ENCODE results near the gene NUDT7.

The NUDT7 gene
- long read RNA-seq, donor 1, partial matches to known transcripts, result 0 of 7 reads
- long read RNA-seq, donor 1, other reads (novel, unspliced or antisense), result 0 of 7 reads
- long read RNA-seq, donor 2, transcript NUDT7-205 (5 exons, 899 nt), result major isoform, 5 of 10 reads
- long read RNA-seq, donor 2, partial matches to known transcripts, result 0 of 10 reads
- long read RNA-seq, donor 2, other reads (novel, unspliced or antisense), result 0 of 10 reads
- long read RNA-seq, donor 3, partial matches to known transcripts, result 0 of 3 reads
- long read RNA-seq, donor 3, other reads (novel, unspliced or antisense), result 0 of 3 reads
- long read RNA-seq, donor 4, partial matches to known transcripts, result 0 of 8 reads
- long read RNA-seq, donor 4, other reads (novel, unspliced or antisense), result 0 of 8 reads
- long read RNA-seq, donor 5, partial matches to known transcripts, result 0 of 5 reads
- long read RNA-seq, donor 5, other reads (novel, unspliced or antisense), result 0 of 5 reads
- long read RNA-seq, donor 6, transcript NUDT7-202 (3 exons, 930 nt), result major isoform, 6 of 10 reads
- long read RNA-seq, donor 6, partial matches to known transcripts, result 0 of 10 reads
- long read RNA-seq, donor 6, other reads (novel, unspliced or antisense), result 0 of 10 reads
- long read RNA-seq, donor 7, result 0 reads
- long read RNA-seq, donor 8, transcript NUDT7-202 (3 exons, 930 nt), result major isoform, 6 of 9 reads
- long read RNA-seq, donor 8, partial matches to known transcripts, result 0 of 9 reads
- long read RNA-seq, donor 8, other reads (novel, unspliced or antisense), result 0 of 9 reads

DNA sequence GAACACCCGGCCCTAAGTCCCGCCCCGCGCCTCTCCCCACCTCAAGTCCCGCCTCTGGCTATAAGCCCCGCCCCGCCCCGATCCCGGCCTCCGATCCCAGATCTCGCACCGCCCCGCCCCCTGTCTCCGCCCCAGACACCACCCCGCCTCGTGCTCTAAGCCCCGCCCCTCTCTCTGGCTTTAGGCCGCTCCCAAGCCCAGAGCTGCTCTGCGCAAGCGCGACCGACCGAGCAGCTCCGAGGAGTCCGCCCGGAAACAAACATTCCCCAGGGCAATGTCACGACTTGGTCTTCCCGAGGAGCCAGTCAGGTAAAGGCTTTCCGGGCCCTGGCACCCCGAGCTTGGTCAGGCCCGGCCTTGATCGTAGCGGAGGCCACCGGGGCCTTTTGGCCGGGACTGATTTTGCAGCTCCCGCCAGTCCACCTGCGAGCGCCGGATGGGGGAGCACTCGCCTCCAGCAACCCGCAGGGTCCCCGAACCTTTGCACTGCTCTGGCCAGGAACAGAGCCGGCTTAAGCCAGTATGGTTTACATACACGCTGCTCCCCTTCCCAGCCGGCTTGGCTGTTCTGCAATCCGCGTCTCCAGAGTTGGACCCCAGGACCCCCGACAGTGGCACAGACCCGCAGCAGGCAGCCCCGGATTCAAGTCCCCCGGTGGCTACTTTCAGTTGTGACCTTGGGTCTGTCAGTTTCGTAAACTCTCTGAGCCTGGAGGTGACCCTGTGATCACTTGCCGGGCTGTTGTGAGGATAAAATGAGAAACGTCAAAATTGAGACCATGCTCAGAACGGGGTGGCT is at the start of gene NUDT7:
TSS of gene NUDT7 (plus strand) at position 206 of the 799 bp plus-strand sequence. CDS start at position 275, 69 bp downstream.
- DNase-seq, result peak; percentile 95

DNA sequence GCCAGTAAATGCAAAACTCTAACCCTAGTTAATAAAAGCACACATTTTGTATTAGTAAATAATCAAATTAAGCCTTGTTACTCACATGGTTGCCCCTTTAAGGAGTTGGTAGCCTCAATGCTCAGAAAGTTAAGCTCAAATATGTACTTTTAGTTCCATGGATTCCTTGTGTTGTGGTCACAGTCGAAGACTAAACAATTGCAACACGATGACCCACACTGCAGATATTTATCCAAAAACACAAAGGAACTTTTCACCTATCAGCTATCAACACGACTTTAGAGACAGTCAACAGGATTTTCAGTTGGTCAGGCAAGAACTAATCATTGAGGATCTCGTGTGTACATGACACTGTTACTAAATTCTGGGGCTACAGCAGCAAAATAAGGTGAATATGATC is 47.4 kb upstream of the NUDT7 start:
- no peak for DNase-seq

- peak; percentile 44 for DNase-seq
Measured at GRCh38 chr16:77675464-77676324, 46.6 kb upstream of the NUDT7 start.

GRCh38 chr16:77677129-77677528 is 45.2 kb upstream of the NUDT7 start:
- no peak for DNase-seq

GRCh38 chr16:77679391-77679790 is 42.9 kb upstream of the NUDT7 start:
- no peak for DNase-seq

DNA sequence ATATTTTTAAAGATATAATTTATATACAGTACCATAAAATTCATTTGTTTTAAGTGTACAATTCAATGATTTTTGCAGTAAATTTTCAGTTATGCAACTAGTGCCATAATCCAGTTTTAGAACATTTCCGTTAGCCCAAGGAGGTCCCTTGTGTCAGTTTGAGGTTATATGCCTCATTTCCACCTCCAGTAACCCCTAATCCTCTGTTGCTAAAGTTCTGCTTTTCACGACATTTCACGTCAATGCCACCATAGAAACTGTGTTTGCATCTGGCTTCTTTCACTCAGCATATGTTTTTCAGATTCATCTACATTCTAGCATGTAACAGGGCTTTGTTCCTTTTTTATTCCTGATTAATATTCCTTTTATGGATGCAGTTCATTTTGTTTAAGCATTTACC is 42.4 kb upstream of the NUDT7 start:
- no peak for DNase-seq

DNA sequence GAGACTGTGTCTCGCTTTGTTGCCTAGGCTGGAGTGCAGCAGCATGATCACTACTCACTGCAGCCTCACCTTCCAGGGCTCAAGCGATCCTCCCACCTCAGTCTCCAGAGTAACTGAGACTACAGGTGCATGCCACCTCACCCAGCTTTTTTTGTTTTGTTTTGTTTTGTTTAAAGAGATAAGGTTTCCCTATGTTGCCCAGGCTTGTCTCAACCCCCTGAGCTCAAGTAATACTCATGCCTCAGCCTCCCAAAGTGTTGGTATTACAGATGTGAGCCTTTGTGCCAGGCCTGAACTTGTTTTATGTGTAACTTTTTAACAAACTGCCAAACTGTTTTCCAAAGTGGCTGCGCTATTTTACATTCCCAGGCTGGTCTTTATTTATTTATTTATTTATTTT is 41.8 kb upstream of the NUDT7 start:
- no peak for DNase-seq

GRCh38 chr16:77682586-77682985 is 39.7 kb upstream of the NUDT7 start:
- no peak for DNase-seq

DNA sequence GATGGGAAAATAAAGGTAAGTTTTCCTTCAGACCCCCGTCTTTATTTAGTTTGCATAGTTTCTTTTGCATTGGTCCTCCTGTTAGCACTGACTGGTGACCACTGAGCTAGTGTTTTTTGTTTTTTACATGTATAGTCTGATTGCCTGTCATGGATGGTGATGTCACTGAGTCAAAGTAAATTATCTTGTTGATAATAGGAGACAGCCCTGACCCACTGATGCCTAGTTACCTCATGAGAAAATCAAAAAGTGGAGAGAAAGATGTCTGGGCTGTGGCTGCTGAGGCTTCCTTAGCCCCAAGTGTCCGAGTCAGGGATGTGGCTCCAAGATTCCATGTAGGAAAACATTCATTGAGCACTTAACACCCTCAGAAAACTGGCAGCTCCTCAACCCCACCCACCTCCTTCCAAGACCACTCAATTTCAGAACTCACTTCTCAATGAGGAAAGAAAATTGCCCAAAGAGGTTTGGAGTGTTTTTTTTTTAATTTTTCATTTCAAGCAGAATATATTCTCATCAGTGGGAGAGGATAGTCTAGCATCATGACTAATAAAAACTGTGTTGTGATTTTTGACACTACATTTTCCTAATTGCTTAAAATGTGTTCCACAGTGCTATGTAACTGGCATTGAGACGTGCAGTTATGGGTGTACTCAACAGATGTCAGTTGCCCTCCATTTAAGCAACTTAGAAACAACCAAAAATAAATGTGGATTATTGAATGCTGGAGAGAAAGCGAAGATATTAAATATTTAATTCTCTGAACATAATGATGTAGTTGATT is 38.7 kb upstream of the NUDT7 start:
- no peak for DNase-seq

DNA sequence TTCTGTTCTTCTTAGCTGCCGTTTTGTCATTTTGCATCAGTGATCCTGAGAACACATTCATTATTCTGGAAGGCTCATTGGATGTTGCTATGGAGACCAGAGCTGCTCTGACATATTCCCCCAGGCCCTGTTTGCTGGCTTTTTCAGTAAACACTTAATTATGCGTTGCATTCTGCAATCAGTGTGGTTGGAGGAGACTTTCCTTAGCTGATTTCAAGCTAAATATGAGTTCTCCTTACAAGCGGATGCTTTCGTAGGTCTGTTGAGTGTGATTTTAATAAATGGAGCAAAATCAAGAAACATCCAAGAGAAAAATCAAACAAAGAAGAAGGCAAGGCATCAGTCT is 38.2 kb upstream of the NUDT7 start:
- DNase-seq, result no peak

GRCh38 chr16:77686385-77686784 is 35.9 kb upstream of the NUDT7 start:
- DNase-seq, result no peak

GRCh38 chr16:77689971-77690370 is 32.3 kb upstream of the NUDT7 start:
- no peak for DNase-seq

DNA sequence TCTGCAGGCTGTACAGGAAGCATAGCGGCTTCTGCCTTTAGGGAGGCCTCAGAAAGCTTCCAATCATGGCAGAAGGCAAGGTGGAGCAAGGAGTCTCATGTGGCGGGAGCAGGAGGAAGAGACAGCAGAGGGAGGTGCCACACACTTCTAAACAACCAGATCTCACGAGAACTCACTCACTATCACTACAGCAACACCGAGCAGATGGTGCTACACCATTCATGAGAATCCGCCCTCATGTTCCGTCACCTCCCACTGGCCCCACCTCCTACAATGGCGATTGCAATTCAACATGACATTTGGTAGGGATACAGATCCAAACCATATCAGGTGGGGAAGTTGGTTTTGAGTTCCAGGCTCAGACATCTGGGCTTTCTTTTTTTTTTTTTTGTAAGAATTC is 31.9 kb upstream of the NUDT7 start:
- DNase-seq, result no peak

- DNase-seq, result no peak
Measured at GRCh38 chr16:77692612-77693011, 29.7 kb upstream of the NUDT7 start.

GRCh38 chr16:77696149-77696548 is 26.2 kb upstream of the NUDT7 start:
- DNase-seq, result no peak

- DNase-seq, result no peak
Measured at GRCh38 chr16:77700846-77701245, 21.5 kb upstream of the NUDT7 start.

DNA sequence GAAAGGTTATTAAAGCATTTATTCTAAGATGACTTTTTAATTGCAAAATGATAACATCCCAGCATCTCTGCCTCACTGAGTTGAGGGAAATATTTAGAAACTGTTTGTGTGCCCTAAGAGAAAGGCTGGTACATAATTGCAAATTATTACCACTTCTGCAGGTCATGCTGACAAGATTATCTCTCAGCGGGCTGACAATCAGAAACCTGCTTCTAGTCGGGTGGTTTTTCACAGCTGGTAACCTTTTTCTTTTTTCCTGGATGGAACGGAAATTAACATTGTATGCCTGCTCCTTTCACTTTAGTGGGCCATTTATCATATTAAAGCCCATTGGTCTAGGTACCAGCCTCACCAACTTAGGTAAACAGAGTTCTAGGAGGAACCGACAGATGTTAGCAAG is 17.0 kb upstream of the NUDT7 start:
- DNase-seq, result no peak

GRCh38 chr16:77711179-77711578 is 11.1 kb upstream of the NUDT7 start:
- DNase-seq, result no peak

DNA sequence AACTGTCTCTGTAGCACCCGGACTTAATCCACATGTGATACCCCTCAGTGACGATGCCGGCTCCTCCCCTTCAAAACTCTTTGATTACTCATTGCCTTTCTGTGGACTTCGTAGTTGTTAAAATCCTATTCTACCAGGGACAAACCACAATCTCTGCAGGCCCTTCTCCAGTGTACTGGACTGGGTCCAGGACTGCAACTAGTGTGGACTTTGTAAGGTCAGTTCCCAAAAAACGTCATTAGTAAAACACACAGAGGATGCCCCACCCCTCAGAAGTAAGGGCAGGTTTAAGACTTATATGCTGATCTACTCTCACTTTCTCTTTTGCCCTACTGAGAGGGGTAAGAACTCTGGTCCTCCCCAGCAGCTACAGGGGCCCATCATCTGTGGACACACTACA is 10.5 kb upstream of the NUDT7 start:
- DNase-seq, result no peak

DNA sequence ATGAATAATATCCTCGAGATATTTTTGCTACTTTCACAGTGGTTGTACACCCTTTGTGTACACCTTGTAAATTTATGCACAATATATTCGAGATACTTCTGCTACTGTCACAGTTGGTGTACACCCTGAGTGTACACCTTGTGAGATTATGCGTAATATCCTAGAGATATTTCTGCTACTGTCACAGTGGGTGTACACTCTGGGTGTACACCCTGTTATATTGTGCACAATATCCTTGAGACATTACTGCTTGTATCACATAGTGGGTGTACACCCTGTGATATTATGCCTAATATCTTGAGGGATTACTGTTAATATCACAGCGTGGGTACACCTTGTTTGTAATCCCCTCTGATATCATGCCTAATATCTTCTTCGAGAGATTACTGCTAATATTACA is 7.2 kb upstream of the NUDT7 start:
- no peak for DNase-seq

GRCh38 chr16:77721752-77722308 is 484 bp upstream of the NUDT7 start:
- DNase-seq, result peak; percentile 9

All from right kidney (tissue), 9 donors.